ENCODE results near the gene GPC1.

Gene GPC1

DNA sequence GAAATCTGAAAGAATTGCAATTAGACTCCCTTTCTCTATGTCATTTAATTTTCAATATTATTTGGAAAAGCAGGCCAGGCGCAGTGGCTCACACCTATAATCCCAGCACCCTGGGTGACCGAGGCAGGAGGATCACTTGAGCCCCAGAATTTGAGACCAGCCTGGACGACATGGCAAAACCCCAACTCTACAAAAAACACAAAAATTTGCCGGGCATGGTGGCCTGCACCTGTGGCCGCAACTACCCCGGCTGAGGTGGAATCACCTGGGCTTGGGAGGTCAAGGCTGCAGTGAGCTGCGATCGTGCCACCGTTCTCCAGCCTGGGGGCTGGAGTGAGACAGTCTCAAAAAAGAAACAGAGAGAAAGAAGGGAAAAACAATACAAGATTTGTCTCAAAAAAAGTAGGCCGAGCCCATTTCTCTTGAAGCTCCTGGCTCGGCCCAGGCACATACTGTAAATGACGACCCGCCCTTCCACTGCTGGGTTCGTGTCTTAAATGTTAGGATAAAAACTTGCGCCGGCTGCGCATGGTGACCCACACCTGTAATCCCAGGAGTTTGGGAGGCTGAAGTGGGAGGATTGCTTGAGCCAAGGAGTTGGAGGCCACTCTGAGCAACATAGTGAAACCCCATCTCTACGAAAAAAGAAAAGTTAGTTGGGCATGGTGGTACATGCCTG, 31.1 kb upstream of the GPC1 start:
- Histone ChIP-seq H3K4me3 (ENCODE audit: low read depth in 1 of 2, low read length in 1 of 2) (no peak overlapping the region), H3K4me1 (ENCODE audit: control insufficient read depth in 1 of 2, insufficient read depth in 1 of 2, low read depth in 1 of 2, low read length in 1 of 2) (no peaks in the 10 kb centered on the region), H3K27ac (no peak overlapping the region), H3K36me3 (no peaks in the 10 kb centered on the region), H3K9me3 (no peaks in the 10 kb centered on the region), H3K27me3 (no peaks in the 10 kb centered on the region)
- TF ChIP-seq, protein P1, sequence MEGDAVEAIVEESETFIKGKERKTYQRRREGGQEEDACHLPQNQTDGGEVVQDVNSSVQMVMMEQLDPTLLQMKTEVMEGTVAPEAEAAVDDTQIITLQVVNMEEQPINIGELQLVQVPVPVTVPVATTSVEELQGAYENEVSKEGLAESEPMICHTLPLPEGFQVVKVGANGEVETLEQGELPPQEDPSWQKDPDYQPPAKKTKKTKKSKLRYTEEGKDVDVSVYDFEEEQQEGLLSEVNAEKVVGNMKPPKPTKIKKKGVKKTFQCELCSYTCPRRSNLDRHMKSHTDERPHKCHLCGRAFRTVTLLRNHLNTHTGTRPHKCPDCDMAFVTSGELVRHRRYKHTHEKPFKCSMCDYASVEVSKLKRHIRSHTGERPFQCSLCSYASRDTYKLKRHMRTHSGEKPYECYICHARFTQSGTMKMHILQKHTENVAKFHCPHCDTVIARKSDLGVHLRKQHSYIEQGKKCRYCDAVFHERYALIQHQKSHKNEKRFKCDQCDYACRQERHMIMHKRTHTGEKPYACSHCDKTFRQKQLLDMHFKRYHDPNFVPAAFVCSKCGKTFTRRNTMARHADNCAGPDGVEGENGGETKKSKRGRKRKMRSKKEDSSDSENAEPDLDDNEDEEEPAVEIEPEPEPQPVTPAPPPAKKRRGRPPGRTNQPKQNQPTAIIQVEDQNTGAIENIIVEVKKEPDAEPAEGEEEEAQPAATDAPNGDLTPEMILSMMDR (IDR thresholded peaks at IDR 0.05): no peak

DNA sequence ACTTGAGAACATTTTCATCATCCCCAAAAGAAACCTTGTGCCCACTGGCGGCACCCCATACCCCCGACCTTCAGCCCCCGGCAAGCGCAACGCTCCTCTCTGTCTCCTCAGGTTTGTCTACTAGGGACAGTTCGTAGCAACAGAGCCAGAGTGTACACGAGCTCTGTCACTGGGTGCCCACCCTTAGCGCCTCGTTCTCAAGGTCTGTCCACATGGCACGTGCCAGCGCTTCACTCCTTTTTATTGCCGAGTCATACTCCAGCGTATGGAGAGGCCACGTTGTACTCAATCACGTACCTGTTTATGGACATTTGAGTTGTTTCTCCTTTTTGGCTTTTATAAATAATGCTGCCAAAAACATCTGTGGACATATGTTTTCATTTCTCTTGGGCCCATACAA, 30.3 kb upstream of the GPC1 start:
- TF ChIP-seq, protein P1 (IDR thresholded peaks at IDR 0.05): no peak
- Histone ChIP-seq H3K27me3 (no peaks in the 10 kb centered on the region), H3K4me3 (ENCODE audit: low read depth in 1 of 2, low read length in 1 of 2) (no peak overlapping the region), H3K27ac (no peak overlapping the region), H3K36me3 (no peaks in the 10 kb centered on the region), H3K9me3 (no peaks in the 10 kb centered on the region), H3K4me1 (ENCODE audit: control insufficient read depth in 1 of 2, insufficient read depth in 1 of 2, low read depth in 1 of 2, low read length in 1 of 2) (no peaks in the 10 kb centered on the region)

DNA sequence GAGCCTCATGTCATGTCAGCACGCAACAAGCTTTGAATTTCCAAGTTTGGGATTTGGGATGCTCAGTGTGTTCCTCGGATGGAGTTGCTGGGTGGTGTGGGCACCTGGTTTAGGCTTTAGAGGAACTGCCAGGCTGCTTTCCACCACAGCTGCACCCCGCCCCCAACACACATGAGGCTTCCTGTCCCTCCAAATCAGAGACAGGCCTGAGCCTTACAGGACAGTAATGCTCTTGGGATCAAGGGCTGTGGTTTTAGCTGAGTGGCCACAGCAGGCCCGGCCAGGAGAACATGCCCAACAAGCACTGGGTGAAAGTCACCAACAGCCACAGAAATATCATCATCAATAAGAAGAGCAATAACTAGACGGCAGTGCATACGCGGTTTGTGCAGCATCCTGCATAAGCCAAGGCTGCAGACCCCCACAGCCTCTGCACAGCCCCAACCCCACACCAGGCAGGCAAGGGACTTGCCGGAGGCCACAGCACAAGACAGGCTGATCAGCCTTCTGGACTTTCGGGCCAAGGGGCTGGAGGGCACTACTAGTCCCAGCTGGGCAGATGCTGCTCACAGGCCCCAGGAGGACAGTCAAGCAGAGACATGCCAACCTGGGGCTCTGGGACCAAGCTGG, 29.7 kb upstream of the GPC1 start:
- H3K27me3 ChIP-seq: no peaks in the 10 kb centered on the region
- TF ChIP-seq, protein P1 (IDR thresholded peaks at IDR 0.05): no peak
- H3K36me3 ChIP-seq: no peaks in the 10 kb centered on the region
- no peaks in the 10 kb centered on the region for H3K9me3 ChIP-seq
- H3K4me3 ChIP-seq (ENCODE audit: low read depth in 1 of 2, low read length in 1 of 2): no peak overlapping the region
- no peak overlapping the region for H3K27ac ChIP-seq
- H3K4me1 ChIP-seq (ENCODE audit: control insufficient read depth in 1 of 2, insufficient read depth in 1 of 2, low read depth in 1 of 2, low read length in 1 of 2): no peaks in the 10 kb centered on the region

DNA sequence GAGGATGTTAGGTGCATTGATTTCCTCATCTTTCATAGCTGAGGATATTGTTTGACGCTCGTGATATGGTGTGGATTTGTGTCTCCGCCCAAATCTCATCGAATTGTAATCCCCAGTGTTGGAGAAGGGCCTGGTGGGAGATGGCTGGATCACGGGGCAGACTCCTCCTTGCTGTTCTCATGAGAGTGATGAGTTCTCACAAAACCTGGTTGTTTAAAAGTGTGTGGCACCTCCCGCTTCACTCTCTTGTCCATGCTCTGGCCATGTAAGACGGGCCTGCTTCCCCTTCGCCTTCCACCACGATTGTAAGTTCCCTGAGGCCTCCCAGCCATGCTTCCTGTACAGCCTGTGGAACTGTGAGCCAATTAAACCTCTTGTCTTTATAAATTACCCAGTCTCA, 28.4 kb upstream of the GPC1 start:
- Histone ChIP-seq H3K4me3 (ENCODE audit: low read depth in 1 of 2, low read length in 1 of 2) (no peak overlapping the region), H3K27ac (no peak overlapping the region), H3K9me3 (no peaks in the 10 kb centered on the region), H3K4me1 (ENCODE audit: control insufficient read depth in 1 of 2, insufficient read depth in 1 of 2, low read depth in 1 of 2, low read length in 1 of 2) (no peaks in the 10 kb centered on the region), H3K27me3 (no peaks in the 10 kb centered on the region), H3K36me3 (no peaks in the 10 kb centered on the region)
- TF ChIP-seq, protein P1 (IDR thresholded peaks at IDR 0.05): no peak

DNA sequence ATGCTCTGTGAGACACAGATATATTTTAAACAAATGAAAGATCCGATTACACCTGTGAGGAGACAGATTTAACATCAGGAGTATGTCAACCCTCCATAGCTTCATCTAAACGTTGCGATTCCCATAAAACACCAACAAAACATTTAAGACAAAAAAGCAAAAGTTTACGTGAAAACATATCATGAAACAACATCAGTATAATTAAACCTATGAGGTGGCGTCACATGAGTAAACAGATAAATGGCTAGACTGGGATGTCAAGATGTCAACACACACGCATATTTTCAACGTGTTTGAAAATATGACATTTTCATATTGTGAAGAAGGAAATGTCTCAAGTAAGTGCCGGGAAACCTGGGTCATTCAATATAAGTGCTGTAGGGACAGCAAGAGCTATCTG, 25.5 kb upstream of the GPC1 start:
- TF ChIP-seq, protein P1 (IDR thresholded peaks at IDR 0.05): no peak

More for the DNA sequence above, 25.5 kb upstream of the GPC1 start:
- H3K27ac ChIP-seq: no peak overlapping the region
- no peaks in the 10 kb centered on the region for H3K4me1 ChIP-seq (ENCODE audit: control insufficient read depth in 1 of 2, insufficient read depth in 1 of 2, low read depth in 1 of 2, low read length in 1 of 2)
- H3K27me3 ChIP-seq: no peaks in the 10 kb centered on the region
- H3K4me3 ChIP-seq (ENCODE audit: low read depth in 1 of 2, low read length in 1 of 2): no peak overlapping the region
- no peaks in the 10 kb centered on the region for H3K9me3 ChIP-seq
- H3K36me3 ChIP-seq: no peaks in the 10 kb centered on the region
